ENCODE measurements around the gene CEP162. TPM values are rescaled to one million over a fixed set of nuclear protein-coding genes. Genes with fewer than 3 reads are reported as not detected.
"Not testable (repeated sequence)": the region's sequence is repeated elsewhere in the genome, so short reads cannot be mapped to it uniquely, and the experiment has no call there.

The CEP162 gene
- total RNA-seq, 4 donors from 2014 or later: 15.0 to 23.2 (median 18.5) TPM

DNA sequence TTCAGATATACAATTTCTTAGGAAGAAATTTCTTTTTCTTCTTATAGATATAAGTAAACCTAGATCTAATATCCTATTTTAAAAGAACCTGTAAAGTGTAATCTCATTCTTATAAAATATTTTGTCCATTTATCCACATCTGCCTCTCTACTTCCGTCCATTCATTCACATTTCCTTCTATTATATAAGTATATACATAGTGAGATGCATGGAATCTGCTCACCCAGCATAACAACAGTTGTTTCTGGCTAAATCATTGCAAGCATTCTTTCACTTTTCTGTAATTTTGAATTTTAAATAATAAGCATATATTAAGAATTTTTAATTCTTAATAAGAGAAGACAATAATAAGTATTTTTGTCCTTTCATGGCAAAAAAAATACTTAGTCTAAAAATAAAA is 45.4 kb downstream of the CEP162 start:
- no peaks in the 10 kb centered on the region for H3K9me3 ChIP-seq
- H3K4me3 ChIP-seq (replicated peaks in 1 of 3): no peak overlapping the region
- H3K36me3 ChIP-seq: peaks cover 0 to 2% of the 10 kb centered on the region in 2 donors
- intact Hi-C loops (cut with DNase I): no loop called here
- no peaks in the 10 kb centered on the region for H3K27me3 ChIP-seq
- TF ChIP-seq POLR2A (IDR thresholded peaks at IDR 0.05): no peak
- peaks cover 0 to 3% of the 10 kb centered on the region in 2 donors for H3K4me1 ChIP-seq
- DNase-seq: no peak
- H3K27ac ChIP-seq: no peak overlapping the region
- WGBS, 2 donors: 82 to 83% methylated on average over 1 of the region's 1 CpG

DNA sequence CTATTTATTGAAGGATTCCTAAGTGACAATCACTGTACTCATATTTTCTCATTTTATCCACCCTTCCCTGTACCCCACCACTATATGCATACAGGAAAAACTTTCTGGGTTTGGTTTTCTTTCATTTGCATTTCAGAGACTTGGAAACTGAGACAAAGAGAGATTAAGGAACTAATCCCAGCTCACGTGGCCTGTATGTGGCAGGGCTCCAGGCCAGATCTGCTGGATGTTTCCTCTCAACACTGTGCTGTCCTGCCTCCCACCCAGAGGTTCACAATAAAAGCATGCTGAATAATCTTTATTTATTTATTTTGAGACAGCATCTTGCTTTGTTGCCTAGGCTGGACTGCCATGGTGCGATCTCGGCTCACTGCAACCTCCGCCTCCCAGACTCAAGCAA is 50.2 kb downstream of the CEP162 start:
- TF ChIP-seq POLR2A (IDR thresholded peaks at IDR 0.05): no peak
- no peak for TF ChIP-seq CTCF (IDR thresholded peaks at IDR 0.05)
- no peaks in the 10 kb centered on the region for H3K27me3 ChIP-seq
- peaks cover 0 to 1% of the 10 kb centered on the region in 2 donors for H3K4me1 ChIP-seq
- H3K9me3 ChIP-seq: no peaks in the 10 kb centered on the region
- WGBS, 2 donors: 92 to 93% methylated on average over 4 of the region's 4 CpGs
- H3K36me3 ChIP-seq: peaks cover 5 to 8% of the 10 kb centered on the region in 2 donors
- intact Hi-C loops (cut with DNase I): no loop called here
- no peak overlapping the region for H3K27ac ChIP-seq
- no peak for DNase-seq
- no peak overlapping the region for H3K4me3 ChIP-seq (replicated peaks in 1 of 3)

DNA sequence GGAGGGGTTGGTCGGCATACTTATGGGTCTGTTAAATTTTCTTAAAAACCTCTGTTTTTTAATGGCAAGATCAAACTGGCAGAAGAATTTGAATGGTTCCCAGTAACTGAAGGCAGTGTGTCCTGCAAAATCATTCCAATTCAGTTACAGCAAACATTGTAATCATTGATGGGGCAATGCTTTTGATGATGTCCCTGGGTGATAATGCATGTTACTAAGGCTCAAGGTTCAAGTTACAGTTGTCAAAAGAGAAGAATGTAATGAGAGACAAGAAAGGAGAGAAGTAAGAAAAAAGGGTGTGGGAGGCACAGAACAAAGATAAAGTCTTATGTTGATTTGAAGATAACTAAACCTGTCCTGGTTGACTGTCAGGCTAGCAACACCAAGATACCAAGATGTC is 54.9 kb downstream of the CEP162 start:
- TF ChIP-seq CTCF (IDR thresholded peaks at IDR 0.05) (no peak), POLR2A (IDR thresholded peaks at IDR 0.05) (no peak)
- no peaks in the 10 kb centered on the region for H3K4me1 ChIP-seq
- intact Hi-C loops (cut with DNase I): no loop called here
- no peak overlapping the region for H3K4me3 ChIP-seq (replicated peaks in 1 of 3)
- no peaks in the 10 kb centered on the region for H3K9me3 ChIP-seq
- 89% methylated on average over 1 of the region's 1 CpG for WGBS, 2 donors
- H3K27me3 ChIP-seq: no peaks in the 10 kb centered on the region
- H3K36me3 ChIP-seq: peaks cover 8% of the 10 kb centered on the region in 2 donors
- DNase-seq: no peak
- no peak overlapping the region for H3K27ac ChIP-seq

DNA sequence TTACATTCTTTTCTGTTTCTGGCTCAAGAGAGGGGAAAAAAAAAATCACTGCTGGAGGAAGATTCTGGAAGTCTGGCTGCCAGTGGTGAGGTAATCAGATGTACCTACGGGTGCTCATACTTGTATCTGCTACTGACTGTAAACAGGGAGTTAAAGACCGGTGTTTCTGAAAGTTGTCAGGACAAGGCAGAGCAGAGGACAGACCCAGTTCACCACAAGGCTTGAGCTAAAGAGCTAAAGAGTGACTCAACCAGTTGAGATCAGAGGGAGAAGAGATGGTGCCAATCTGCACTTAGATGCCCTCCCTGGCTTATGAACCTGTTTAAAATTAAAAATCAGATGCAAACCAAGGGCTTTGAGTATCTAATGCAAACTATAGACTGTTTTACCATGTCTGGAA is 55.4 kb downstream of the CEP162 start:
- intact Hi-C loops (cut with DNase I): no loop called here
- 88 to 90% methylated on average over 2 of the region's 2 CpGs for WGBS, 2 donors
- no peak overlapping the region for H3K4me3 ChIP-seq (replicated peaks in 1 of 3)

GRCh38 chr6:84167457-84167856 is 60.0 kb downstream of the CEP162 start:
- no peaks in the 10 kb centered on the region for H3K9me3 ChIP-seq
- H3K4me3 ChIP-seq (replicated peaks in 1 of 3): no peak overlapping the region
- no peak for TF ChIP-seq CTCF (IDR thresholded peaks at IDR 0.05)
- no peak for TF ChIP-seq POLR2A (IDR thresholded peaks at IDR 0.05)
- no peaks in the 10 kb centered on the region for H3K4me1 ChIP-seq
- H3K27ac ChIP-seq: no peak overlapping the region
- DNase-seq: no peak
- WGBS, 2 donors: 98 to 100% methylated on average over 1 of the region's 1 CpG
- intact Hi-C loops (cut with DNase I): no loop called here
- H3K27me3 ChIP-seq: no peaks in the 10 kb centered on the region
- H3K36me3 ChIP-seq: peaks cover 3 to 6% of the 10 kb centered on the region in 2 donors

More for the DNA sequence above, 55.4 kb downstream of the CEP162 start:
- H3K27ac ChIP-seq: no peak overlapping the region
- TF ChIP-seq CTCF (IDR thresholded peaks at IDR 0.05) (no peak), POLR2A (IDR thresholded peaks at IDR 0.05) (no peak)
- no peak for DNase-seq
- no peaks in the 10 kb centered on the region for H3K9me3 ChIP-seq
- no peaks in the 10 kb centered on the region for H3K4me1 ChIP-seq
- H3K27me3 ChIP-seq: no peaks in the 10 kb centered on the region
- H3K36me3 ChIP-seq: peaks cover 8% of the 10 kb centered on the region in 2 donors

- no peaks in the 10 kb centered on the region for H3K9me3 ChIP-seq
- DNase-seq: no peak
- H3K27ac ChIP-seq: no peak overlapping the region
- peaks cover 3 to 11% of the 10 kb centered on the region in 2 donors for H3K36me3 ChIP-seq
- no peak overlapping the region for H3K4me3 ChIP-seq (replicated peaks in 1 of 3)
- no peaks in the 10 kb centered on the region for H3K27me3 ChIP-seq
- intact Hi-C loops (cut with DNase I): no loop called here
- H3K4me1 ChIP-seq: no peaks in the 10 kb centered on the region
- TF ChIP-seq CTCF (IDR thresholded peaks at IDR 0.05) (no peak), POLR2A (IDR thresholded peaks at IDR 0.05) (no peak)
Measured at GRCh38 chr6:84166395-84166794, 61.0 kb downstream of the CEP162 start.

DNA sequence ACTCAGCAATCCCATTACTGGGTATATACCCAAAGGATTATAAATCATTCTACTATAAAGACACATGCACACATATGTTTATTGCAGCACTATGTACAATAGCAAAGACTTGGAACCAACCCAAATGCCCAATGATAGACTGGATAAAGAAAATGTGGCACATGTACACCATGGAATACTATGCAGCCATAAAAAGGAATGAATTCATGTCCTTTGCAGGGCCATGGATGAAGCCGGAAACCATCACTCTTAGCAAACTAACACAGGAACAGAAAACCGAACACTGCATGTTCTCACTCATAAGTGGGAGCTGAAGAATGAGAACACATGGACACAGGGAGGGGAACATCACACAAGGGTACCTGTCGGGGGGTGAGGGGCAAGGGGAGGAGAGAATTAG is 63.1 kb downstream of the CEP162 start:
- H3K27me3 ChIP-seq; H3K9me3 ChIP-seq; H3K4me1 ChIP-seq; H3K4me3 ChIP-seq (replicated peaks in 1 of 3); intact Hi-C loops (cut with DNase I); H3K27ac ChIP-seq; DNase-seq: not testable (repeated sequence)
- peaks cover 9 to 18% of the 10 kb centered on the region in 2 donors for H3K36me3 ChIP-seq
- 96 to 100% methylated on average over 3 of the region's 3 CpGs for WGBS, 2 donors

Measured in thyroid gland (tissue), 4 donors.